Esophagus squamous epithelium (tissue), 5 donors: Measurements from ENCODE around the gene CASKIN1. TPM values are rescaled to one million over a fixed set of nuclear protein-coding genes. Genes with fewer than 3 reads are reported as not detected.

Experiments used
- DNase-seq: peaks from one replicate; lab custom pipeline; 2025; lab: John Stamatoyannopoulos, UW
- H3K27ac ChIP-seq, 4 donors: fragments of 200-600 bp; sonication (generic); one replicate each; pipeline ENCODE4 v1.5.1; 2016 to 2019; ENCODE audit warnings: mild to moderate bottlenecking in 1 of 4
- H3K27me3 ChIP-seq, 4 donors: fragments of 200-600 bp; sonication (generic); 1 replicate in 3 of 4; 2 replicates in 1 of 4; pipeline versions ENCODE4 v1.5.1 to v1.6.0; 2017 to 2021; ENCODE audit warnings: antibody characterized with exemption in 1 of 4
- H3K36me3 ChIP-seq, 3 donors: fragments of 200-600 bp; sonication (generic); one replicate each; pipeline ENCODE4 v1.5.1; 2016 to 2019
- H3K4me1 ChIP-seq, 3 donors: fragments of 200-600 bp; sonication (generic); one replicate each; pipeline ENCODE4 v1.5.1; 2017 to 2019
- H3K4me3 ChIP-seq, 4 donors: fragments of 200-600 bp; sonication (generic); 1 replicate in 3 of 4; 2 replicates in 1 of 4; pipeline ENCODE4 v1.5.1; 2016 to 2019; ENCODE audit warnings: mild to moderate bottlenecking in 2 of 4, moderate library complexity in 1 of 4
- H3K9me3 ChIP-seq, 3 donors: fragments of 200-600 bp; sonication (generic); one replicate each; pipeline ENCODE4 v1.5.1; 2016 to 2019
- CTCF ChIP-seq, 6 experiments: fragments of 450-650 bp in 4 of 6; fragments of 200-600 bp in 2 of 6; sonication (generic) in 2 of 6; IDR thresholded peaks; one replicate each; pipeline ENCODE4 v1.5.1; 2016 to 2019; ENCODE audit warnings: antibody characterized with exemption in 6 of 6, mild to moderate bottlenecking in 4 of 6, moderate library complexity in 4 of 6
- POLR2A ChIP-seq, 4 donors: fragments of 450-650 bp; IDR thresholded peaks; one replicate each; pipeline ENCODE4 v1.6.1; 2017; ENCODE audit warnings: antibody characterized with exemption in 4 of 4, mild to moderate bottlenecking in 4 of 4, moderate library complexity in 3 of 4
- WGBS, 2 donors: methylation state at CpG; one replicate each; pipeline ENCODE4 v1.1.5; 2018; 5-methylcytosine and 5-hydroxymethylcytosine counted together
- intact Hi-C: fragments of 100-400 bp; cut with DNase I; formaldehyde crosslinking; loops from one replicate; pipeline ENCODE4 v1.15.0; 2022
- total RNA-seq, 4 donors: library from RNA; depleted of rRNA; stranded (reverse); fragments of >200 nt; gene quantifications; one replicate each; pipeline ENCODE4 v1.1.0, GENCODE V29; 2016
- donor health status: DM: yes; HTN: yes; CAD: no.

CASKIN1 gene
- total RNA-seq, 4 donors from 2014 or later = 0.04 to 0.38 TPM; not detected in 2

DNA sequence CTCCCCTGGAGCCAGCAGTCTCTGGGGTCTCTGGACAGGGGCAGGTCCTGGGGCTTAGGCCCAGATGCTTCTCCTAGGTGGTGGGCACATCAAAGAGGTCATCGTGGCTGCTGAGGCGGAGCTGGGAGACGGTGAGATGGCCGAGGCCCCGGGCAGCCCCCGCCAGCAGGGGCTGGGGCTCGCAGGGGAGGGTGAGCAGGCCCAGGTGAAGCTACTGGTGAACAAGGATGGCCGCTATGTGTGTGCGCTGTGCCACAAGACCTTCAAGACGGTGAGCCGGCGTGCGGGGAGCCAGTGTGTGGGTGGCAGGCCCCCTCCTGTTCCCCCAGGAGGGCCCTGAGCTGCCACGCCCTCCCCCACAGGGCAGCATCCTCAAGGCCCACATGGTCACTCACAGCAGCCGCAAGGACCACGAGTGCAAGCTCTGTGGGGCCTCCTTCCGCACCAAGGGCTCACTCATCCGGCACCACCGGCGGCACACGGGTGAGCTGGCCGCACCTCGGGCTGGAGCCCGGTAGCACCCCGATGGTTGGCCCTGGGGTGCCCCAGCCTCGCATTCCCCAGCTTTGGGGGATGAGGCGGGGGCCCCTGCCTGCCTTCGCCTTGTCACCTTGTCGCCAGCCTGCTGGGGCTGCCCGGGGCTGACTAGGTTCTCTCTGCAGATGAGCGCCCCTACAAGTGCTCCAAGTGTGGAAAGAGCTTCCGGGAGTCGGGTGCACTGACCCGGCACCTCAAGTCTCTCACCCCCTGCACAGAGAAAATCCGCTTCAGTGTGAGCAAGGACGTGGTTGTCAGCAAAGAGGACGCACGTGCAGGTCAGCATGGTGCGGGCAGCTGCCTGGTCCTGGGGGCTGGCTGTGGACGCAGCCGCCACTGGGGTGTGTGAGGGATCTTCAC, 35.9 kb upstream of the CASKIN1 start:
- no peak for TF ChIP-seq POLR2A (IDR thresholded peaks at IDR 0.05)
- TF ChIP-seq CTCF (IDR thresholded peaks at IDR 0.05) = no peak
- H3K27me3 ChIP-seq = peaks cover 6 to 34% (median 12%) of the 10 kb centered on the region in 4 donors
- no peak for DNase-seq
- no peaks in the 10 kb centered on the region for H3K9me3 ChIP-seq
- H3K36me3 ChIP-seq = peaks cover 58 to 86% (median 62%) of the 10 kb centered on the region in 3 donors
- H3K4me3 ChIP-seq = no peak overlapping the region
- H3K27ac ChIP-seq = no peak overlapping the region
- peaks cover 15 to 40% (median 24%) of the 10 kb centered on the region in 3 donors for H3K4me1 ChIP-seq
- 40 to 85% methylated on average over 1 to 14 of the region's 41 CpGs for WGBS, 2 donors
- intact Hi-C loops = no loop called here

GRCh38 chr16:2231016-2231931, 34.9 kb upstream of the CASKIN1 start:
- Histone ChIP-seq H3K4me3 (no peak overlapping the region), H3K9me3 (no peaks in the 10 kb centered on the region), H3K27ac (no peak overlapping the region), H3K27me3 (peaks cover 0 to 24% (median 2%) of the 10 kb centered on the region in 4 donors), H3K4me1 (peaks cover 4 to 40% (median 15%) of the 10 kb centered on the region in 3 donors), H3K36me3 (peaks cover 58 to 95% (median 62%) of the 10 kb centered on the region in 3 donors)
- no peak for TF ChIP-seq POLR2A (IDR thresholded peaks at IDR 0.05)
- no peak for TF ChIP-seq CTCF (IDR thresholded peaks at IDR 0.05)
- no peak for DNase-seq
- intact Hi-C loops = no loop called here
- WGBS, 2 donors = 61% methylated on average over 15 to 16 of the region's 29 CpGs

- no peak for TF ChIP-seq POLR2A (IDR thresholded peaks at IDR 0.05)
- no peak for TF ChIP-seq CTCF (IDR thresholded peaks at IDR 0.05)
- Histone ChIP-seq H3K27me3 (peaks cover 0 to 15% (median 0%) of the 10 kb centered on the region in 4 donors), H3K27ac (no peak overlapping the region), H3K4me1 (peaks cover under 1 to 40% (median 21%) of the 10 kb centered on the region in 3 donors), H3K9me3 (no peaks in the 10 kb centered on the region), H3K36me3 (peaks cover 54 to 87% (median 59%) of the 10 kb centered on the region in 3 donors), H3K4me3 (no peak overlapping the region)
- DNase-seq = no peak
- intact Hi-C loops = no loop called here
- 88 to 92% methylated on average over 7 to 10 of the region's 13 CpGs for WGBS, 2 donors
Observed at GRCh38 chr16:2230376-2230775, 34.0 kb upstream of the CASKIN1 start.

DNA sequence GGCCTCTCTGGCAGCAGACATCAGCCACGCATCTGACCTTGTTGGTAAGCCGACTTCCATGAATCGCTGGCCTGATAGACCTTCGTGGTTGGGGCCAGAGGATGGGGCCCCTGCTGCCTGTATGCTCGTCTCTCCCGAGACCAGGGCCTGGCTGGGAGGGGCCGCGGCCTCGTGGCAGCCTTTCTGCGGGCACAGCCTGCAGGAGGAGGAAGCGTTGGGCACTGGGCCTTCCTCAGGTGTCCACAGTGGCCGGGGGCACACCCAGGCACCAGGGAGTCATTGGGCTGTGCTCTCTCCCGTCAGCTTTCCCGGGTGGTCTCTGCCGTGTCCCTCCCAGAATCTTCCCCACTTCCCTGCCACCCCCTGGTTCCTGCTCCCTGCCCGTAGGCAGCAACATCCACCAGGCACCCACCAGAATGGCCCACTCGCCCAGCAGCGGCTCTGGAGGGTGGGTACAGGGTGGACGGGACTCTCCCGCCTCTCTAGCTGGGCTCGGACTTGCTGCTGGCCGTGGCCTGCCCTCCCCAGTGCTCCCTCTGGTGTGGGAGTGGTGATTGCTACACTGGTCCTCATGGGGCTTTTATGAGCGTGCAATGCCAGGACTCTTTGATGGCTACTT, 33.3 kb upstream of the CASKIN1 start:
- intact Hi-C loops = no loop called here
- no peak overlapping the region for H3K4me3 ChIP-seq
- H3K27me3 ChIP-seq = peaks cover 0 to 9% (median 0%) of the 10 kb centered on the region in 4 donors
- H3K4me1 ChIP-seq = peaks cover 6 to 47% (median 27%) of the 10 kb centered on the region in 3 donors
- no peak overlapping the region for H3K27ac ChIP-seq
- no peak for TF ChIP-seq CTCF (IDR thresholded peaks at IDR 0.05)
- no peak for TF ChIP-seq POLR2A (IDR thresholded peaks at IDR 0.05)
- no peaks in the 10 kb centered on the region for H3K9me3 ChIP-seq
- H3K36me3 ChIP-seq = peaks cover 48 to 81% (median 55%) of the 10 kb centered on the region in 3 donors
- WGBS, 2 donors = 89 to 100% methylated on average over 2 to 9 of the region's 23 CpGs
- no peak for DNase-seq
